ENCODE results near the gene CMPK2. TPM values are rescaled to one million over a fixed set of nuclear protein-coding genes. Genes with fewer than 3 reads are reported as not detected.

The CMPK2 gene
- total RNA-seq, 4 donors from 2014 or later = 2.9 to 9.7 (median 8.0) TPM

- Histone ChIP-seq H3K4me3 (no peak overlapping the region), H3K27ac (no peak overlapping the region), H3K4me1 (no peaks in the 10 kb centered on the region), H3K27me3 (no peaks in the 10 kb centered on the region), H3K9me3 (no peaks in the 10 kb centered on the region), H3K36me3 (no peaks in the 10 kb centered on the region)
- no peak for DNase-seq
- intact Hi-C loops (cut with DNase I; ENCODE audit: low total_unique reads) = no loop called here
- TF ChIP-seq CTCF (IDR thresholded peaks at IDR 0.05) (no peak), POLR2A (IDR thresholded peaks at IDR 0.05) (no peak)
Measured at GRCh38 chr2:6885968-6886367, 20.3 kb upstream of the CMPK2 start.

- Histone ChIP-seq H3K36me3 (no peaks in the 10 kb centered on the region), H3K4me3 (no peak overlapping the region), H3K4me1 (no peaks in the 10 kb centered on the region), H3K27me3 (no peaks in the 10 kb centered on the region), H3K9me3 (no peaks in the 10 kb centered on the region), H3K27ac (no peak overlapping the region)
- TF ChIP-seq POLR2A (IDR thresholded peaks at IDR 0.05) = no peak
- no peak for TF ChIP-seq CTCF (IDR thresholded peaks at IDR 0.05)
- no peak for DNase-seq
- intact Hi-C loops (cut with DNase I; ENCODE audit: low total_unique reads) = no loop called here
Measured at GRCh38 chr2:6885551-6885950, 19.8 kb upstream of the CMPK2 start.

- DNase-seq = no peak
- H3K9me3 ChIP-seq = no peaks in the 10 kb centered on the region
- H3K4me3 ChIP-seq = no peak overlapping the region
- TF ChIP-seq POLR2A (IDR thresholded peaks at IDR 0.05) = no peak
- no peak for TF ChIP-seq CTCF (IDR thresholded peaks at IDR 0.05)
- no peaks in the 10 kb centered on the region for H3K4me1 ChIP-seq
- H3K36me3 ChIP-seq = no peaks in the 10 kb centered on the region
- no peak overlapping the region for H3K27ac ChIP-seq
- intact Hi-C loops (cut with DNase I; ENCODE audit: low total_unique reads) = no loop called here
- no peaks in the 10 kb centered on the region for H3K27me3 ChIP-seq
Measured at GRCh38 chr2:6883448-6884122, 17.9 kb upstream of the CMPK2 start.

DNA sequence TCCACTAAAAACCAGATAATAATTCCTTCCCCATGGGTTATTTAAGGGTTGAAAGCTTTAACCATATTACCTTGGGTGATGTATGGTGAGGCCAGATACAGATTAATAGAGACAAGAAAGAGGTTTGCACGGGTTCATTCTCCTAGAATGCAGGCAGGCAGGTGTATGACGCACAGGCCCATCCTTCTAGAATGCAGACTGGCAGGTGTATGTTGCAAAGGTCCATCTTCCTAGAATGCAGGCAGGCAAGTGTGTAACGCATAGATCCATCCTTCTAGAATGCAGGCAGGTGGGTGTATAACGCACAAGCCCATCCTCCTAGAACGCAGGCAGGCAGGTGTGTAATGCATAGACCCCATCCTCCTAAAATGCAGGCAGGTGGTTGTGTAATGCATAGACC lies 15.8 kb upstream of the CMPK2 start:
- H3K27ac ChIP-seq = no peak overlapping the region
- no peaks in the 10 kb centered on the region for H3K36me3 ChIP-seq
- intact Hi-C loops (cut with DNase I; ENCODE audit: low total_unique reads) = no loop called here
- no peaks in the 10 kb centered on the region for H3K9me3 ChIP-seq
- TF ChIP-seq POLR2A (IDR thresholded peaks at IDR 0.05) (no peak), CTCF (IDR thresholded peaks at IDR 0.05) (no peak)
- DNase-seq = no peak
- H3K4me1 ChIP-seq = no peaks in the 10 kb centered on the region
- H3K4me3 ChIP-seq = no peak overlapping the region
- no peaks in the 10 kb centered on the region for H3K27me3 ChIP-seq

DNA sequence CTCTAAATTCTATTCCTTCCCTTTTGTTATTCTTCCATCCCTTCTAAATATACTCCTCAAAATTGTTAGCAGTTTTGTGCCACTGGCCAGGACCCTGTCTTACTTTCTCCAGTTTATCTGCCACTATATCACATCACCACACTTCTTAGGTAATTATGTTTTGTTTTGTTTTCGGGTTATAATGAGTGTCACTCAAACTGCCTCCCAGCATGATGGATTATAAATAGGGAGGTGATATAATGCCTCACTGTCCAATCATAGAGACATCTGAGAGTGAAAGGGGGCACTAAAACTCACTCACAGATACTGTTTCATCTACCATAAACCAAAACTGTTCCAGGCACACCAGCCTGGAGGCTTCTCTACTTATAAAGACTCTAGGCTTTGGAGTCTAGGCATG lies 15.3 kb upstream of the CMPK2 start:
- TF ChIP-seq CTCF (IDR thresholded peaks at IDR 0.05) = no peak
- TF ChIP-seq POLR2A (IDR thresholded peaks at IDR 0.05) = no peak
- H3K4me1 ChIP-seq = no peaks in the 10 kb centered on the region
- no peak for DNase-seq
- H3K9me3 ChIP-seq = no peaks in the 10 kb centered on the region
- H3K27me3 ChIP-seq = no peaks in the 10 kb centered on the region
- no peaks in the 10 kb centered on the region for H3K36me3 ChIP-seq
- H3K4me3 ChIP-seq = no peak overlapping the region
- intact Hi-C loops (cut with DNase I; ENCODE audit: low total_unique reads) = no loop called here
- H3K27ac ChIP-seq = no peak overlapping the region

Measured in uterus (tissue), 4 donors.